ENCODE data around the gene CRY2.

CRY2 gene

GRCh38 chr11:45931739-45932138, 84.5 kb downstream of the CRY2 start:
- ATAC-seq = no peak
- no peak for TF ChIP-seq ZNF8 (CRISPR knock-in tag; IDR thresholded peaks at IDR 0.05)
- no peak for TF ChIP-seq RARB (CRISPR knock-in tag; IDR thresholded peaks at IDR 0.05)
- no peak for TF ChIP-seq OSR1 (CRISPR knock-in tag; IDR thresholded peaks at IDR 0.05)
- no peak for TF ChIP-seq ZFP3 (CRISPR knock-in tag; IDR thresholded peaks at IDR 0.05)
- no peak for TF ChIP-seq CSDC2 (CRISPR knock-in tag; IDR thresholded peaks at IDR 0.05)
- TF ChIP-seq ISL1 (CRISPR knock-in tag; IDR thresholded peaks at IDR 0.05) = no peak
- no peak for TF ChIP-seq ZC3H10 (CRISPR knock-in tag; IDR thresholded peaks at IDR 0.05)
- TF ChIP-seq BACH2 (CRISPR knock-in tag; IDR thresholded peaks at IDR 0.05; ENCODE audit: borderline replicate concordance) = no peak
- no peak for TF ChIP-seq ZNF565 (CRISPR knock-in tag; conservative IDR thresholded peaks at IDR 0.05; ENCODE audit: low read depth)
- no peak for TF ChIP-seq GLIS3 (CRISPR knock-in tag; IDR thresholded peaks at IDR 0.05)

GRCh38 chr11:45932217-45932616, 84.9 kb downstream of the CRY2 start:
- TF ChIP-seq GLIS3 (CRISPR knock-in tag; IDR thresholded peaks at IDR 0.05) (no peak), PATZ1 (CRISPR knock-in tag; IDR thresholded peaks at IDR 0.05; ENCODE audit: borderline replicate concordance) (no peak), ZFP30 (CRISPR knock-in tag; IDR thresholded peaks at IDR 0.05) (no peak), TCF4 (CRISPR knock-in tag; IDR thresholded peaks at IDR 0.05; ENCODE audit: borderline replicate concordance) (no peak), SNAI2 (CRISPR knock-in tag; IDR thresholded peaks at IDR 0.05) (no peak), CSRNP3 (CRISPR knock-in tag; IDR thresholded peaks at IDR 0.05) (no peak), OSR1 (CRISPR knock-in tag; IDR thresholded peaks at IDR 0.05) (no peak)
- no peak for ATAC-seq

Data from SK-N-SH treated with all-trans-retinoic acid at 6 μM for 48 hours (cell line).